Stomach (tissue), 4 donors: ENCODE results near the gene TARP.

Experiments
- CTCF ChIP-seq, 7 experiments: fragments of 450-650 bp in 4 of 7; fragments of 200-600 bp in 3 of 7; sonication (generic) in 3 of 7; IDR thresholded peaks; one replicate each; pipeline ENCODE4 v1.5.1; 2016 to 2019; ENCODE audit warnings: antibody characterized with exemption in 7 of 7, control low read depth in 2 of 7, mild to moderate bottlenecking in 1 of 7
- EP300 ChIP-seq: sonication (generic); formaldehyde crosslinking; IDR thresholded peaks from one replicate; pipeline ENCODE4 v1.6.1; 2017; ENCODE audit warnings: antibody characterized with exemption
- POLR2A ChIP-seq, 4 donors: fragments of 450-650 bp; IDR thresholded peaks; one replicate each; pipeline ENCODE4 v1.6.1; 2016; ENCODE audit warnings: antibody characterized with exemption in 4 of 4, control low read depth in 2 of 4, mild to moderate bottlenecking in 1 of 4, moderate library complexity in 1 of 4
- POLR2AphosphoS5 ChIP-seq, 3 donors: sonication (generic); formaldehyde crosslinking; IDR thresholded peaks; one replicate each; pipeline ENCODE4 v1.6.1; 2016; ENCODE audit warnings: antibody characterized with exemption in 3 of 3

- no peak for TF ChIP-seq CTCF (IDR thresholded peaks at IDR 0.05)
- no peak for TF ChIP-seq POLR2A (IDR thresholded peaks at IDR 0.05)
- TF ChIP-seq POLR2AphosphoS5 (IDR thresholded peaks at IDR 0.05), result no peak
- TF ChIP-seq EP300, result no peak
Measured at GRCh38 chr7:38318241-38318640, 44.8 kb upstream of the TARP start.
